Omental fat pad (tissue), 4 donors: ENCODE measurements around the gene C1orf159. TPM values are rescaled to one million over a fixed set of nuclear protein-coding genes. Genes with fewer than 3 reads are reported as not detected.

Experiments used
- ATAC-seq: fragments of 150-250 bp; one replicate; pipeline ENCODE4 v1.9.1; 2016; ENCODE audit warnings: mild to moderate bottlenecking, moderate library complexity; ENCODE audit not compliant: low FRiP score
- DNase-seq: peaks from one replicate; pipeline ENCODE4 v3.0.0-alpha.2; 2019; ENCODE audit warnings: low spot score
- CTCF ChIP-seq, 3 donors: fragments of 450-650 bp; IDR thresholded peaks; one replicate each; pipeline ENCODE4 v1.5.1; 2016 to 2017; ENCODE audit warnings: antibody characterized with exemption in 3 of 3, mild to moderate bottlenecking in 3 of 3, moderate library complexity in 2 of 3
- total RNA-seq, 4 donors: library from RNA; depleted of rRNA; stranded (reverse); fragments of >200 nt; gene quantifications; one replicate each; pipeline ENCODE4 v1.1.0, GENCODE V29; 2016

C1orf159 gene
- total RNA-seq, 4 donors from 2014 or later, result 5.6 to 12.0 (median 9.5) TPM

GRCh38 chr1:1161683-1162079, 45.8 kb upstream of the C1orf159 start:
- ATAC-seq (no peak), DNase-seq (no peak)
- no peak for TF ChIP-seq CTCF (IDR thresholded peaks at IDR 0.05)

- DNase-seq (no peak), ATAC-seq (no peak)
- no peak for TF ChIP-seq CTCF (IDR thresholded peaks at IDR 0.05)
Measured at GRCh38 chr1:1161078-1161682, 45.3 kb upstream of the C1orf159 start.

- no peak for TF ChIP-seq CTCF (IDR thresholded peaks at IDR 0.05)
- DNase-seq (no peak), ATAC-seq (no peak)
Measured at GRCh38 chr1:1160281-1160930, 44.5 kb upstream of the C1orf159 start.

GRCh38 chr1:1157914-1158710, 42.2 kb upstream of the C1orf159 start:
- ATAC-seq (peak; percentile 22), DNase-seq (no peak)
- TF ChIP-seq CTCF (IDR thresholded peaks at IDR 0.05), result no peak

GRCh38 chr1:1157426-1157913, 41.6 kb upstream of the C1orf159 start:
- peak; percentile 85 for ATAC-seq
- no peak for TF ChIP-seq CTCF (IDR thresholded peaks at IDR 0.05)
- peak; percentile 31 for DNase-seq

- ATAC-seq (peak; percentile 13), DNase-seq (no peak)
- no peak for TF ChIP-seq CTCF (IDR thresholded peaks at IDR 0.05)
Measured at GRCh38 chr1:1157033-1157365, 41.1 kb upstream of the C1orf159 start.
